ENCODE data around the gene LRRC49.

DNA sequence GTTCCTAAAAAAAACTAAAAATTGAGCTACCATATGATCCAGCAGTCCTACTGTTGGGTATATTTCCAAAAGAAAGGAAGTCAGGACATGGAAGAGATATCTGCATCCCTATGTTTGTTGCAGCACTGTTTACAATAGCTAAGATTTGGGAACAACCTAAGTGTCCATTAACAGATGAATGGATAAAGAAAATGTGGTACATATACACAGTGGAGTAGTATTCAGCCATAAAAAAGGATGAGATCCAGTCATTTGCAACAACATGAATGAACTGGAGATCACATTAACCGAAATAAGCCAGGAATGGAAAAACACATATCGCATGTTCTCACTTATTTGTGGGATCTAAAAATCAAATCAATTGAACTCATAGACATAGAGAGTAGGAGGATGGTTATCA lies 29.5 kb downstream of the LRRC49 start:
- no peak for TF ChIP-seq EZH2 (IDR thresholded peaks at IDR 0.05; ENCODE audit: borderline replicate concordance, low read length)
- TF ChIP-seq, protein P1, sequence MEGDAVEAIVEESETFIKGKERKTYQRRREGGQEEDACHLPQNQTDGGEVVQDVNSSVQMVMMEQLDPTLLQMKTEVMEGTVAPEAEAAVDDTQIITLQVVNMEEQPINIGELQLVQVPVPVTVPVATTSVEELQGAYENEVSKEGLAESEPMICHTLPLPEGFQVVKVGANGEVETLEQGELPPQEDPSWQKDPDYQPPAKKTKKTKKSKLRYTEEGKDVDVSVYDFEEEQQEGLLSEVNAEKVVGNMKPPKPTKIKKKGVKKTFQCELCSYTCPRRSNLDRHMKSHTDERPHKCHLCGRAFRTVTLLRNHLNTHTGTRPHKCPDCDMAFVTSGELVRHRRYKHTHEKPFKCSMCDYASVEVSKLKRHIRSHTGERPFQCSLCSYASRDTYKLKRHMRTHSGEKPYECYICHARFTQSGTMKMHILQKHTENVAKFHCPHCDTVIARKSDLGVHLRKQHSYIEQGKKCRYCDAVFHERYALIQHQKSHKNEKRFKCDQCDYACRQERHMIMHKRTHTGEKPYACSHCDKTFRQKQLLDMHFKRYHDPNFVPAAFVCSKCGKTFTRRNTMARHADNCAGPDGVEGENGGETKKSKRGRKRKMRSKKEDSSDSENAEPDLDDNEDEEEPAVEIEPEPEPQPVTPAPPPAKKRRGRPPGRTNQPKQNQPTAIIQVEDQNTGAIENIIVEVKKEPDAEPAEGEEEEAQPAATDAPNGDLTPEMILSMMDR (IDR thresholded peaks at IDR 0.05; ENCODE audit: low read length), result no peak

All from OCI-LY1 (cell line).